Ishikawa (cell line): ENCODE data around the gene PSRC1.

ENCODE experiments used
- CEBPB ChIP-seq: IDR thresholded peaks from 2 replicates; pipeline ENCODE4 v1.6.1; 2012
- CREB1 ChIP-seq: IDR thresholded peaks from 2 replicates; pipeline ENCODE4 v1.6.1; 2012; ENCODE audit warnings: low read depth
- EGR1 ChIP-seq: IDR thresholded peaks from 2 replicates; pipeline ENCODE4 v1.6.1; 2012
- EP300 ChIP-seq: IDR thresholded peaks from 2 replicates; pipeline ENCODE4 v1.6.1; 2012; ENCODE audit warnings: borderline replicate concordance
- FOXM1 ChIP-seq: IDR thresholded peaks from 2 replicates; pipeline ENCODE4 v1.6.1; 2012; ENCODE audit warnings: low read depth, borderline replicate concordance
- MAX ChIP-seq: IDR thresholded peaks from 2 replicates; pipeline ENCODE4 v1.6.1; 2012
- NFIC ChIP-seq: IDR thresholded peaks from 2 replicates; pipeline ENCODE4 v1.6.1; 2012
- RAD21 ChIP-seq: IDR thresholded peaks from 2 replicates; pipeline ENCODE4 v1.6.1; 2012; ENCODE audit warnings: low read depth
- TAF1 ChIP-seq: IDR thresholded peaks from 2 replicates; pipeline ENCODE4 v1.6.1; 2012; ENCODE audit warnings: low read depth, mild to moderate bottlenecking
- TCF12 ChIP-seq: IDR thresholded peaks from 2 replicates; pipeline ENCODE4 v1.6.1; 2012; ENCODE audit warnings: low read depth
- TEAD4 ChIP-seq: IDR thresholded peaks from 2 replicates; pipeline ENCODE4 v1.6.1; 2012
- USF1 ChIP-seq: IDR thresholded peaks from 2 replicates; pipeline ENCODE4 v1.6.1; 2012
- YY1 ChIP-seq: IDR thresholded peaks from 2 replicates; pipeline ENCODE4 v1.6.1; 2012; ENCODE audit warnings: low read depth
- ZBTB7A ChIP-seq: IDR thresholded peaks from 2 replicates; pipeline ENCODE4 v1.6.1; 2012; ENCODE audit warnings: low read depth
- TF ChIP-seq, protein P1 (sequence below): IDR thresholded peaks from 2 replicates; pipeline ENCODE4 v1.6.1; 2012; ENCODE audit warnings: low read depth, mild to moderate bottlenecking

PSRC1 gene

GRCh38 chr1:109315288-109315687 is 32.3 kb upstream of the PSRC1 start:
- TF ChIP-seq FOXM1: no peak
- TF ChIP-seq MAX: no peak

- TF ChIP-seq TEAD4 (no peak), RAD21 (no peak), EGR1 (no peak), TAF1 (no peak), NFIC (no peak), CREB1 (no peak), TCF12 (no peak), MAX (no peak), USF1 (no peak), FOXM1 (no peak), EP300 (no peak), YY1 (no peak), CEBPB (no peak), ZBTB7A (no peak)
- TF ChIP-seq, protein P1, sequence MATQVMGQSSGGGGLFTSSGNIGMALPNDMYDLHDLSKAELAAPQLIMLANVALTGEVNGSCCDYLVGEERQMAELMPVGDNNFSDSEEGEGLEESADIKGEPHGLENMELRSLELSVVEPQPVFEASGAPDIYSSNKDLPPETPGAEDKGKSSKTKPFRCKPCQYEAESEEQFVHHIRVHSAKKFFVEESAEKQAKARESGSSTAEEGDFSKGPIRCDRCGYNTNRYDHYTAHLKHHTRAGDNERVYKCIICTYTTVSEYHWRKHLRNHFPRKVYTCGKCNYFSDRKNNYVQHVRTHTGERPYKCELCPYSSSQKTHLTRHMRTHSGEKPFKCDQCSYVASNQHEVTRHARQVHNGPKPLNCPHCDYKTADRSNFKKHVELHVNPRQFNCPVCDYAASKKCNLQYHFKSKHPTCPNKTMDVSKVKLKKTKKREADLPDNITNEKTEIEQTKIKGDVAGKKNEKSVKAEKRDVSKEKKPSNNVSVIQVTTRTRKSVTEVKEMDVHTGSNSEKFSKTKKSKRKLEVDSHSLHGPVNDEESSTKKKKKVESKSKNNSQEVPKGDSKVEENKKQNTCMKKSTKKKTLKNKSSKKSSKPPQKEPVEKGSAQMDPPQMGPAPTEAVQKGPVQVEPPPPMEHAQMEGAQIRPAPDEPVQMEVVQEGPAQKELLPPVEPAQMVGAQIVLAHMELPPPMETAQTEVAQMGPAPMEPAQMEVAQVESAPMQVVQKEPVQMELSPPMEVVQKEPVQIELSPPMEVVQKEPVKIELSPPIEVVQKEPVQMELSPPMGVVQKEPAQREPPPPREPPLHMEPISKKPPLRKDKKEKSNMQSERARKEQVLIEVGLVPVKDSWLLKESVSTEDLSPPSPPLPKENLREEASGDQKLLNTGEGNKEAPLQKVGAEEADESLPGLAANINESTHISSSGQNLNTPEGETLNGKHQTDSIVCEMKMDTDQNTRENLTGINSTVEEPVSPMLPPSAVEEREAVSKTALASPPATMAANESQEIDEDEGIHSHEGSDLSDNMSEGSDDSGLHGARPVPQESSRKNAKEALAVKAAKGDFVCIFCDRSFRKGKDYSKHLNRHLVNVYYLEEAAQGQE: no peak
Measured at GRCh38 chr1:109314795-109315194, 31.9 kb upstream of the PSRC1 start.

DNA sequence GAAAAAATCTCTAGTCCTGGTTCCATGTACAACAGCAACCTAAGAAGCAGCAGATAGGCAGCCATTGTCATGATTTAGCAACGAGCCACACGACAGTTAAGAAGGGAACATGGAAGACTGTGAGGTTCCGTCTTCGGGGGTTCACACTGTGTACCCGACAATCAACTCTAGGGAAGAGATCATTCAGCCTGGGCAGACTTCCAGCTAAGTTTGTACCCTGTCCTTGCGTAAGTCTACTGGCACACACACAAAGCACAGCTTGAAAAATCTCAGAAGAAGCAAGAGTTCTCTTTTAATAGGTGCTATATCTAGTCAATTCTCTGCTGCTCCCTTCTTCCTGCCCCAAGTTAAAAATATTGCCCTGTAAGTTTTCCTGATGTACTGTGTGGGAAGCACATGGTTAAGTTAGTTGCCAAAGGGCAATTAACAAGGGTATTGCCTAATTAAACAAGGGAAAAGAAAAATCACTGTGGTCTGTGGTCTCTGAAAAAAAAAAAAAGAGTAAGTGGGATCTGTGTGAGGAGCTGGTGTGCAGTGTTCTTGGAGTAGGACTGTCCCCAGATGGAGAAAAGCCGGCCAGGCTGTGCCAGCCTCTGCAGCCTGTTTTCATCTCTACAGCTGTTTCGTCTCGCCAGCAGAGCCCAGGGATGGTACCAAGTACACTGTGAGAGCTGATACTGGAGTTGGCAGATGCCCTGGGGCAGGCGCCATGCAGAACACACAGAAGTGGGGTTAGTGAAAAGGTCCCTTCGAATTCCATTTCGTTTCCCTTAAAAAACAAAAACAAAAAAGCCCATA is 30.2 kb upstream of the PSRC1 start:
- TF ChIP-seq MAX: no peak
- no peak for TF ChIP-seq EP300
- TF ChIP-seq, protein P1: no peak
- TF ChIP-seq ZBTB7A: no peak
- no peak for TF ChIP-seq CEBPB
- TF ChIP-seq USF1: no peak
- no peak for TF ChIP-seq RAD21

- TF ChIP-seq USF1: no peak
- TF ChIP-seq TCF12: no peak
- TF ChIP-seq TEAD4: no peak
- no peak for TF ChIP-seq FOXM1
- TF ChIP-seq CREB1: no peak
- no peak for TF ChIP-seq NFIC
- no peak for TF ChIP-seq RAD21
- no peak for TF ChIP-seq MAX
- TF ChIP-seq ZBTB7A: no peak
- no peak for TF ChIP-seq CEBPB
- no peak for TF ChIP-seq YY1
Measured at GRCh38 chr1:109312246-109312645, 29.3 kb upstream of the PSRC1 start.

DNA sequence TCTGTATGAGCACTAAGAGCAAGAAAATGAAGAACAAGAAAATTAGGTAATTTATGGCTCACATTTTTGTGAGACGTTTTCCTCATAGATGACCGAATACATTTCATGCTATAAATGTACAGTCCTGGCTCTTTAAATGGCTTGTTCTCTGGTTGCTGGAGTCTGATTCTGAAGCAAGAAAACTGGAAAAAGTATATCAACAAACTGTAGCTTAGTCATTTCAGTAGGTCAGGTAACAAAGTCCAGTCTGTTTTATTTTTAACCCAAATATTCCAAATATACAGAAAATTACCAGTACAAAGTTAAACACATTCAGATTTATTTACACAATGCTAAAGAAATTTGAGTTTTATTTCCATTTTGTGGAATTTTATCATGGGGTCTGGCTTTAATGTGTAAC is 26.4 kb upstream of the PSRC1 start:
- TF ChIP-seq CREB1 (no peak), MAX (no peak), TAF1 (no peak), TEAD4 (no peak), TCF12 (no peak), EP300 (no peak), YY1 (no peak), EGR1 (no peak), USF1 (no peak), NFIC (no peak), CEBPB (no peak), ZBTB7A (no peak), FOXM1 (no peak), RAD21 (no peak)
- TF ChIP-seq, protein P1: no peak
